HPDE6-E6E7 (cell line): ENCODE data around the gene IVD.
"Not testable (repeated sequence)": the region's sequence is repeated elsewhere in the genome, so short reads cannot be mapped to it uniquely, and the experiment has no call there.

Experiments
- DNase-seq: peaks from one replicate; pipeline ENCODE4 v3.0.0; 2011; ENCODE audit warnings: missing footprints; ENCODE audit errors: extremely low spot score

Gene IVD

DNA sequence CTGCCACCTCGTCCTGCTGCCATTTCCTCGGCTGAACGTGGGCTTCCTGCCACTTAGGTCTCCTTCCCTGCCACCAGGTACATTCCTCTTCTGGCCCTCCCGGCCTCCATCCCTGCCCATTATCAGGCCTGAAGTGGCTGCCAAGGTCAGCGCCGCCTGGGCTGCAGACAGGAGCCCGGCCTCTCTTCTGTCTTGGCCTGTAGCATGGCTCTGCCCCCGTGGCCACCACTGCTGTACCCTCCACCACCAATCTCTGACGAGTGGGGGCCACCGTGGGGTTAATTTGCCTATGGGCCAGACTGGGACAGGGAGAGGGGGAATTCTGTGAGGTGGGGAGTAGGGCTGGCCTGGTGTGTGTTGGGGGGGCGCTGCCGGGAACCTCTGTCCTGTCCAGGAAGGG is 33.1 kb downstream of the IVD start:
- no peak for DNase-seq

DNA sequence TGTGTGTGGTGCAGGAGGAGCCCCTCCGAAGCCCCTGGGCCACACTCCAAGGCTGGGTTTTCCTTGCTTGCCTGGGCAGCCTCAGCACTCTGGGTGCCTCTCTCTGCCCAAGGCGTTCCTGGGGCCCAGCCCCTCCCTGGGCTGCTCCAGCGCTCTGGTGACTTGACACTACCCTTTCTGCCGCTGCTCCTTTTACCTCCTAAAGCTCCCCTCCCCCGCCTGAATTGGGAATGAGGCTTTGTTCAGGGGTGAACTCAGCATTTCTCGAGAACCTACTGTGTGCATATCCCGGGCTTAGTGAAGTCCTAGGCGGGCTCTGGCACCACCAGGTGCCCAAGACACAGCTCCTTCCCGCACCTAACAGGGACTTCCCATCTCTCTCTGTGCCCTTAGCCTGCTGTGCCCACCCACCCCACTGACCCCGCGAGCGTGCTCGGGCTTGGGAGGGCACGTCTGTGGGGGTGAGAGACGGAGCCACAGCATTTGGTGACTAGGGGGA is 33.9 kb downstream of the IVD start:
- DNase-seq: no peak

DNA sequence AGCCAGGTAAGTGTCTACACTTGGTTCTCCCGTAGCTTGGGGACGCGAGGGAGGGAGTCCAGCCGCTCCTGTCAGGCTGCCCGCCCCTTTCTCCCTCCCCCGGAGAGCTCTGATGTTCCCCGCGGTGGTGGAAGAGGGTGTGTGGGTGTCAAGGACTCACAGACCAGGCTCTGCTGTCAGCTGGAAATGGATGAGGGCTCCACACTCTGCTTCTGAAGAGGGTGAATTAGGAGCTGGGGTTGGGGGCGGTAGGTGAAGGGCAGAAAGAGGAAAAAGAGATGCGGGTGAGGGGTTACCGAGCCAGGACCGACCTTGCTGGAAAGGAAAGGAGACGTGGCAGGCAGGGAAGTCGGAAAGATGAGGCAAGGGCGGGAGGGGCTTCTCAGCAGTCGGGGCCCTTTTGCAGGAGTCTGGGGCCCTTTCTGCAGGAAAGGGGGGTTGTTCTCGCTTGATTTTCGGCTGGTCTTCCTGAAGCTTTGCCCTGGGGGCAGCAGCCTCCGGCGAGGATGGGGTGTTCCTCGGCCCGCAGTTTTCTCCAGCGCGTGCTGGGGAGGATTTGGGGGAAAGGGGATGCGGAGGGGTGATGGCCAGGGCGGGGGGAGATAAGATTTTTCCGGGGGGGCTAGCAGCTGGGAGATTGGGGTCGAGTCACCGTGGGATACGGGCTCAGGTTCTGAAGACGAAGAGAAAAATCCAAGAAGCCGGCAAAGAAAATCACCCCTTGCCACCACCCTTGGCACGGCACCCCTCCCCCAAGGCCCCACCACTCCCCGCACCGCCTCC is 34.6 kb downstream of the IVD start:
- DNase-seq: no peak

DNA sequence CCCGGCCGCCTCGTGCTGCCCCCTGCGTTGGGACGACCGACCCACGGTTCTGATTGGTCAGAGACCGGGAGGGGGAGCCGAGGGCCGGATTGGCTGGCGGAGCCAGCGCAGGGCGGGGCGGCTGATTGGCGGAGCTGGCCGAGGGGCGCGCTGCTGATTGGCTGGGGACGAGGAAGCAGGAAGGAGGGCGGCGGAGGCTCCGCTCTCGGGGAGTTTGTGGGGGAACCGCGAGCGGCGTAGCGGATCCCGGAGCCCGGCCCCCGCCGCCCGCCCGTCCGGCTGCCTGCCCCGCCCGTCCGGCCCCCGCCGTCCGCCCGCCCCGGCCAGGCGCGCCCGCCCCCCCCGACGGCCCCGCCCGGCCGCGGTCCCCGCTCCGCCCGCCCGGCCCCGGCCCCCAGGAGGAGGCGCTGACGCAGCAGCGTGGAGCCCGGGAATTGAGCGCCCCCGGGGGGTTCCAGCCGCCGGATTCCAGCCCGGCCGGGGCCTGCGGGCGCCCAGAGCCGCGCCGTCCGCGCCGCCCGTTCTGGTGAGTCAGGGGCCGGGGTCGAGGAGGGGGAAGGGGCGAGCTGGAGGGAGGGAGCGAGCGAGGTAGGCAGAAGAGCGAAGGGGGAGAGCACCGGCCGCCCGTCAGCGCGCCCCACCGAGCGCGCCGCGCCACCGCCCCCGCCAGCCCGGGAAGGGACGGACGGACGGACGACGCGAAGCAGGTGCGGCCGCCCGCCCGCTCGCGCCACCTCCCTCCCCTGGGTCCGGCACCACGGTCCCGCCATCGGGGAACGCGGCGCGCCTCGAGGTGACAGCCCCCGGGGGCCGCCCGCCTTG is 35.4 kb downstream of the IVD start, which contains the start of gene BAHD1:
Gene BAHD1 (plus strand): TSS at position 211 of the 822 bp plus-strand sequence. CDS start 17,512 bp downstream, outside the sequence.
- peak; percentile 98 for DNase-seq

- no peak for DNase-seq
These were observed 36.3 kb downstream of the IVD start for GRCh38 chr15:40441565-40442531.

DNA sequence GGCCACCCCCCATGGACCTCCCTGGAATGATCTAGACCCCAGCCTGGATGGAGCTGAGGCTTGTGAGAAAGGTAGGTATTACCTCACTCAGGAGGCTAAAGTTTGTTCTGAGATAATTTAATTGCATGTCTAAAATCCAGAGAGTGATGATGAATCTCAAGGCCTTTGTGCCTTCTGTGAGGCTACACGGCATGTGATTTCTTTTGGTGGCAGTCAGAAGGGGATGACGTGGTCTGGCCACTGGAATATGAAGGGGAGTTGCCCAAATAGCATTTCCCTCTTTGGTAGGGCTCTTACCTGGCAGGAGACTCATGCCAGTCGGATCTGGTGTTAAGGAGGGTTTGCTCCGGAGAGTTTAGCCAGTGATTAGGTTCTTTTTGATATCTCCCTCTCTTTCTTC is 37.7 kb downstream of the IVD start:
- DNase-seq: no peak

- no peak for DNase-seq
These were observed 38.3 kb downstream of the IVD start for GRCh38 chr15:40443846-40444245.

DNA sequence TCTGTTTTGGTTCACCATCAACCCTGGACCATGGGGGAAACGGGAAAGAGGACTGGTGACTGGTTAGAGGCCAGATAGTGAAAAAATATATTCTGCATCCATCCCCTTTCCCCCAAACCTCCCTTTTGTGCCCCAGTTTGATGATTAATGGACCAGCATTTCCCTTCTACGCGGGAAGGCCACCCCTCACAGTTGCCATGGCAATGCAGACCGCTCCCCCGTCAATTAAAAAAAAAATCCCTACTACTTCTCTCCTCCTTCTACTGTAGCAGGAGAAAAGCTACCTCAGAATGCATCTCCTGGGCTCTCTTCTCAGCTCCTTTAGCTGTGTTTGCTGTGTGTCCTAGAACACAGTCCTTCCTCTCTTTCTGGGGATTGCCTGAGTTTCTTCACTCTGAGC is 39.1 kb downstream of the IVD start:
- no peak for DNase-seq

DNA sequence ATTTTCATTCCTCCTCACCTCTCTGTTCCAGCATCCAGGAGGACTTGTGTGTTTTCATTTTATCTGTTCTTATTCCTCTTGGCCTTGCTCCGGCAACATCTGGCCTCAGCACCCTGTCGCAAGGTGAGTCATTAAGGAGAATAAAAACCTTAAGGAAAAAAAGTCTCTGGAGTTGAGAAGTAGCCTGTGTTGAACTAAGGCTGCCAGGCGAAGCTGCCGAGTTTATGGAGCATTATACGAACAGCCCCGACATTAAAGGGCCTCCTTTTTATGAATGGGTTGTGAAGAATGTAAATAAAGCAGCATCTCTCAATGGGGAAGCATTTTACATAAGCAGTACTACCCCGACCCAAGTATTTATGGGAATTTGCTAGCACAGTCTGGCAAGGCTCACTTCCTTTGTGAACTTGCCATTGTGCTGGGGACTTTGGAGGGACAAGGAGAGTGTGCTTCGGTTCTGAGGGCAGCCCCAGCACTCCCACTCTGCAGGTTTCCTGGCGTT is 39.9 kb downstream of the IVD start:
- DNase-seq: no peak

DNA sequence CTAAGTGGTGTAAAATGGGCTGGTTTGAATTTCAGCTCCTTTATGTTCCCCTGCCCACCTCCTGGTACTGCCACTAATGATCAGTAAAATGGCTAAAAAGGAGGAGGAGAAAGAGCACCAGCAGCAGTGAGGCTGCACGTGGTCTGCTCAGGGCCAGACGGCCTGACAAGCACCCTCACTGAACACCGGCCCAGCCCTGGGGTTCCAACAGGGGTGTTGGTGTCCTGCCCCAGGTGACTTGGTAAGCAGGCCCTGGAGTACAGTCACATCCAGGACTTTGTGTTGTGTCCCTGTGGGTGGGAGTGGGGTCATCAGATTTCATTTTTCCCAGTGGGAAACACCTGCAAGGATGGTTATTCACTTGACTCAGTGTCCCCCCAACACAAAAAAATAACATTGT is 40.5 kb downstream of the IVD start:
- no peak for DNase-seq

- no peak for DNase-seq
These were observed 42.8 kb downstream of the IVD start for GRCh38 chr15:40448354-40448753.

DNA sequence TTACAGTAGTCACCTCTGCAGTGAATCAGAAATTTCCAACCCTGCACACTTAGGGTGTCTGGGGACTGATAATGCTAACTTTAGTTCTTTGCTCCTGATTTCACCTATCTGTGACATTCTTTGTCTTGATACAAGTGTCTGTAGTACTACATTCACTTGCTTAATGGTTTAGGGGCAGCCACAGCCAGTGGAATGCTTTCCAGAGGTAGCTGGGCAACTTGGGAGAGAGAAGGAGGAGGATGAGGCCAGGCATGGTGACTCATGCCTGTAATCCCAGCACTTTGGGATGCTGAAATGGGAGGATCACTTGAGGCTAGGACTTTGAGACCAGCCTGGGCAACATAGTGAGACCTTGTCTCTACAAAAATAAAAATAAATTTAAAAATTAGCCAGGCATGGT is 43.7 kb downstream of the IVD start:
- DNase-seq: no peak

DNA sequence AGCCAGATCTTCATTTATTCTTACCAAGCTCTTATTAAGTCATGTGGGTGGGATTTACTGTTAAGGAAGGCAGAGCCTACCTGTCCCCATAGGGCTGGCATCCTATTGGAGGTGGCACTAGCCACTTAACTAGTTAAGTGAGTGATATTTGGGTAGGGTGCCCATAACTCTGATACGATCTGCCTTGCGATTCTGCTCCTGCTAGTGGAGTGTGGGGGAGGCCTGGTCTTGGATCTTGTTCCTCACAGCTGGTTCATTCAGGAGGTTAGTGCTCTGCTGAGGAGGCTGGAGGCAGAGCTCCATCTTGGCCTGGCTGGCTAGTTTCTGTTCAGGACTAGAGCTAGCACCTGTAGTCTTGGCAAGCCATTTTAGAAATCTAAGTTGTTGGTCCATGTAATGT is 44.5 kb downstream of the IVD start:
- DNase-seq: no peak

DNA sequence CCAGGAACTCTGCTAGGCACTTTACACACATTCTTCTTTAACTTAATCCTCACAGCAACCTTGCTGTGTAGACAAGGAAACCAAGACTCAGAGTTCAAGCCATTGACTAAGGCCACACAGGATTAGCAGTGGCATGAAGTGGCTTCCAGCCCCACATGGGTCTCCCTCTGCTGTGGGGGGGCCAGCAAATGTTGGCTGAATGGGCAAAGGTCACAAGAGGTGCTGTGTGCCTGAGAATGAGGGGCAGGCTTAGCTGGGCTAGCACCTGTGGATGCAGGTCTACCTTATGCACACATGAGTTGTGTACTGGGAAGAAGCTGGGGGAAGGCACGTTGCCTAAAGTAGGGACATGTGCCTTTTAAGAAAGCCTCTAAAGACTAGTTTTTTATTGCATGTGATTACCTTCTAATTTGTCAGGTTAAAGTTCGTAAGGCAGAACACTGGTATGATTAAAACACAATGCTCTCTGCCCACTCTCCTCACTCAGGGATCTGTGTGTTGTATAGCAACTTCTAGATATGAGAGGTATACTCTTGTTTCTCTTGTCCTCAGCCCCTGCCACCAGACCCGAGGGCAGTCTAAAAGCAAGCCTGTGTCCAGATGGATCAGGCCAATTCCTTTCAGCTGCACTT is 46.0 kb downstream of the IVD start:
- DNase-seq: no peak

GRCh38 chr15:40452296-40453090 is 46.9 kb downstream of the IVD start:
- no peak for DNase-seq

GRCh38 chr15:40453941-40454340 is 48.3 kb downstream of the IVD start:
- not testable (repeated sequence) for DNase-seq

DNA sequence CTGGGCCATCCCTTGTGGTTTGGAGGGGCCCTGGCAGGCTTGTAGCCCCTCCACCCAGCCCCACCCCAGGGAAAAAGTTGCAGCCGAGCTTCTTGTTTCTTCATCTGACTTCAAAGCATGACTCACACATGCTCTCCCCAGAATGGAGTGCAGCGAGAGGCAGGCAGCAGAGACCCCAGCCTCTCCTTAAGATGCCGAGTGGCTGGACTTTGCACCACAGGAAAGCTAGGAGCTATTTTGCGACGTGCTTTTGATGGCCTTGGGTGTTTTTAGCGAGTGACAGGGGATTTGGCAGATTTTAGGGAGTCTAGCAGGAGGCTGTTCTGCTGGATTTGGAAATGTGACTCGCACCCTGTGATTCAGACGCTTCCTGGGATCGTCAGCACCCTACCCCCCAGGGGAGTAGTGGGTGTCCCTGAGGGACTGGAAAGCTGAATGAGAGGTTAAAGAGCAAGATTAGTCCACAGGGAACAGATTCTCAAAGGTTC is 49.4 kb downstream of the IVD start:
- DNase-seq: no peak

GRCh38 chr15:40456299-40456712 is 50.7 kb downstream of the IVD start:
- peak; percentile 58 for DNase-seq

DNA sequence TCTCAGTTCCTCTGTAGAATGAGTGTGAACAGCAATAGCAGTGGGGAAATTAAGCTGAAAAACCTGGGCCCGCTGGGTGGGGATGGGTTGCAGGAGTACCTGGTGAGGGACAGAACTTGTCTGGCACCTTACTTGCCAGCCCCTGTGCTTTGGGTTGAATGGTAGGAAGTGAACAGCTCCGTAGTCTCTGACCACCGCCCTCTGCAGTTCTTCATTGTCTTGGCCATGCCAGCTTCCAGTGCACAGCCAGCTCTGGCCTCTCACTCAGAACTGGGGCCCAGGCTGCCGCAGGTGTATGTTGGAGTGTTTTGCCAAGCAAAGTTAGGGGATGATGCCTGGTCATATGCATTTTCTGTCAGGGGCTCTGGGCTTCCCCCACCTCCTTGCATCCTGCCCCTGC is 51.1 kb downstream of the IVD start:
- DNase-seq: no peak
